Ectodermal cell (in vitro differentiated cells): Measurements from ENCODE around the gene APMAP.

Experiments
- H3K27ac ChIP-seq: 2 replicates; pipeline ENCODE4 v1.7.0; 2013; ENCODE audit warnings: mild to moderate bottlenecking, low read depth, low read length; ENCODE audit not compliant: insufficient read depth, poor library complexity, severe bottlenecking
- H3K27me3 ChIP-seq: 2 replicates; pipeline ENCODE4 v1.7.0; 2013; ENCODE audit warnings: mild to moderate bottlenecking, low read length; ENCODE audit not compliant: insufficient read depth, control insufficient read depth, poor library complexity, severe bottlenecking
- H3K36me3 ChIP-seq: one replicate; pipeline ENCODE4 v1.7.0; 2013; ENCODE audit warnings: low read length; ENCODE audit not compliant: control insufficient read depth, insufficient read depth
- H3K4me1 ChIP-seq: one replicate; pipeline ENCODE4 v1.7.0; 2013; ENCODE audit warnings: low read length; ENCODE audit not compliant: control insufficient read depth, insufficient read depth
- H3K4me3 ChIP-seq: 2 replicates; pipeline ENCODE4 v1.7.0; 2013; ENCODE audit warnings: low read depth, low read length, control low read depth; ENCODE audit not compliant: insufficient read depth
- H3K9me3 ChIP-seq: 2 replicates; pipeline ENCODE4 v1.7.0; 2013; ENCODE audit warnings: mild to moderate bottlenecking, low read length, moderate library complexity; ENCODE audit not compliant: control insufficient read depth
- WGBS, 2 experiments: methylation state at CpG; one replicate each; pipeline ENCODE4 v1.1.7; 2013; ENCODE audit warnings: missing lambda C conversion rate in 2 of 2; 5-methylcytosine and 5-hydroxymethylcytosine counted together

The APMAP gene

GRCh38 chr20:25016471-25016870, 23.9 kb upstream of the APMAP start:
- 91 to 93% methylated on average over 11 of the region's 11 CpGs for WGBS, 2 experiments
- no peaks in the 10 kb centered on the region for H3K27me3 ChIP-seq

DNA sequence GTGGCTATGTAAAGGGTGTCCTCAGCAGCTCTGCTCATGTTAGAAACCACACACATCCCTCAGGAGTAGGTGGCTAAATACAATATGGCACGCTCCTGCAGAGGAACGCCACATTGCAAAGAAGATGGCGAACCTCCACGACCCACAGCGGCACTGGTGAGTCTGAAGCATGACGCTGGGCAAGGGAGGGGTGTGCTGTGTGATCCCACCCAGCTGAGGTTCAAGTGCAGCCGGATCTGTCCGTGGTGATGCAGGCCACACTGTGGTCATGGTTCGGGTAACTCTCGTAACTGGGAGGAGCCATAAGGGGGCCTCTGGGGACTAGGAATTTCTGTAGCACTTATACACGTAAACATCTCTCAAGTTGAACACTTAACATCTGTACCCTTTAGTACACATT, 23.4 kb upstream of the APMAP start:
- WGBS, 2 experiments: 94 to 97% methylated on average over 11 of the region's 11 CpGs
- H3K9me3 ChIP-seq: no peaks in the 10 kb centered on the region
- H3K36me3 ChIP-seq: no peaks in the 10 kb centered on the region
- H3K4me1 ChIP-seq: no peaks in the 10 kb centered on the region
- no peak overlapping the region for H3K27ac ChIP-seq
- H3K4me3 ChIP-seq: no peak overlapping the region
- H3K27me3 ChIP-seq: no peaks in the 10 kb centered on the region

More at GRCh38 chr20:25016471-25016870, 23.9 kb upstream of the APMAP start:
- H3K4me1 ChIP-seq: no peaks in the 10 kb centered on the region
- no peaks in the 10 kb centered on the region for H3K36me3 ChIP-seq
- no peak overlapping the region for H3K27ac ChIP-seq
- H3K9me3 ChIP-seq: no peaks in the 10 kb centered on the region
- no peak overlapping the region for H3K4me3 ChIP-seq

DNA sequence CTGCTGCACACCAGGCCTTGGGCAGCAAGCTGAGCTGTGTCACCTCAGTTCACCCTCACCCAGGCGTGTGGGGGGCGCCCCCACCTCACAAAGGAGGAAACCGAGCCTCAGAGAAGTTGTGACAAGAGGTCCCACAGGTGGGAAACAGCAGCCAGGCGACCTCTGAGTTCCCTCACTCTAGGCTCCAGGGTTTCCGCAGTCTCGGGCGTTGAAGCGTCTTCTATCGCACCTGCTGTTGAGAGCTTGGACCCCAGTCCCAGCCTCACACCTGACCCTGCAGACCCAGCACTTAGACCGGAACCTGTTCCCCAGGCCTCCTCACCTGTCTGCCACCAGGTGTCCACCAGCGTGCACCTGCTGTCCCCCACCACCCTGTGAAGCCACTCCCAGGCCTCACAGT, 22.3 kb upstream of the APMAP start:
- H3K4me1 ChIP-seq: no peaks in the 10 kb centered on the region
- H3K4me3 ChIP-seq: no peak overlapping the region
- WGBS, 2 experiments: 88 to 90% methylated on average over 11 of the region's 11 CpGs
- H3K27me3 ChIP-seq: no peaks in the 10 kb centered on the region
- no peaks in the 10 kb centered on the region for H3K36me3 ChIP-seq
- H3K9me3 ChIP-seq: no peaks in the 10 kb centered on the region
- H3K27ac ChIP-seq: no peak overlapping the region

DNA sequence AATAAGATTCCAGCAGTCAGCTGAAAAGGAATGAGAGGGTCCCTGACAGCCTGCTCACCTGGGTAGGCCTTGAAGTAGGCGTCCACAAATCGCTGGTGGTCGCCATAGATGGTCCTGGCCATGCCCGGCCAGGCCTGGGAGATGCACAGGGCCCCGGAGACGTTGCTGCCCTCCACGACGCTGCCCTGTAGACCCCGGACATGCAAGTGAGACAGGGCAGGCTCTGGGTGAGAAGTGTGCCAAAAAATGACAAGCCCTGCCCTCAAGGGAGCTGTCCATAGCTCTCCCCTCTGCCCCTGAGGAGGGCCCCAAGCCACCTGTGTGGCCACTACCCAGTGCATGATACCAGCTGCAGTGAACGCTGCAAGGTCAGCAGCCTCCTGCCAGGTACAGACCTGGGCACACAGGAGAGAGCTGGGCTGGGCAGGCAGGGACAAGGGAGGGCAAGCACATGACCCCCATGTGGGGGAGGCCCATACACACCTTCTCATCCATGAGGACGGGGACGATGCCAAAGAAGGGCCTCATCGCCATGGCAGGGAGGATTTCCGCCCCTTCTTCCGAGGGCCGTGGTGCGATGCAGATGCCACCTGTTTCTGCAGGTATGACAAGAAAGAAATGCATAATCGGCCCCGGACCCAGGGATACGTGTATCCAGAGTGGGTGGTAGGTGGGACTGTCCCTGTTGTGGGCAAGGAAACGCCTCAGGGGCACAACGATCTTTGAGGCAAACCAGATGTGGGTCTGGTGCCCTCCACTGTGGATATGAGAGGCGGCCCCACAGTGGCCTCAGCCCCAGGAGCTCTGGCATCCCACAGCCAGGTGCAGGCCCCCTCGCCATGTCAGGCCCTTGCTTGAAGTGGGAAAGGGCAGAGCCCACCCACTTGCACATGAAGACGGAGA, 21.2 kb upstream of the APMAP start:
- no peak overlapping the region for H3K27ac ChIP-seq
- no peaks in the 10 kb centered on the region for H3K9me3 ChIP-seq
- H3K4me3 ChIP-seq: no peak overlapping the region
- H3K4me1 ChIP-seq: no peaks in the 10 kb centered on the region
- 91 to 92% methylated on average over 25 of the region's 25 CpGs for WGBS, 2 experiments
- no peaks in the 10 kb centered on the region for H3K36me3 ChIP-seq
- no peaks in the 10 kb centered on the region for H3K27me3 ChIP-seq

DNA sequence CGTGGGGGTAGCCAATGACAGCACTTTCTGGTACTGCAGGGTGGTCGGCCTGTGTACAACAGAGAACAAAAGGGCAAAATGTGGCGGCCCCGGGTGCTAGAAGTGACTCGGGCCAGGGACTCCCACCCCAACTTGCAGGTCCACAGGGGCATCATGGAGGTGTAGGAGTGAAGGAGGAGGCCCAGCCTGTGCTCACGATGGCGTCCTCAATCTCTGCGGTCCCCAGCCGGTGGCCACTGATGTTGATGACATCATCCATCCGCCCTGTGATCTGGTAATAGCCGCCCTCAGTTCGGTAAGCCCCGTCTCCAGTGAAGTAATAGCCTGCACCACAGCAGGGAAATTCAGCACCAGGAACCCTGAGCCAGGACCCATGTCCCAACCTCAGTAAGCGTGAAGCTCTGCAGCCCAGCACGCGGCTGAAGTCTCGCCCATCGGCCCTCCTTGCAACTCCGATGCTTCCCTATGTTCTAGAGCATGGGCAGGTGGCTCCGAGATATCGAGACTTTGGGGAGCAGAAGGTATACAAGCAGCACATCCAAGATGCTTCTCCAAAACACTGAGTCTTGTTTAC, 20.2 kb upstream of the APMAP start:
- no peaks in the 10 kb centered on the region for H3K4me1 ChIP-seq
- no peak overlapping the region for H3K4me3 ChIP-seq
- H3K9me3 ChIP-seq: no peaks in the 10 kb centered on the region
- WGBS, 2 experiments: 94 to 95% methylated on average over 21 of the region's 21 CpGs
- no peak overlapping the region for H3K27ac ChIP-seq
- H3K36me3 ChIP-seq: no peaks in the 10 kb centered on the region
- no peaks in the 10 kb centered on the region for H3K27me3 ChIP-seq

DNA sequence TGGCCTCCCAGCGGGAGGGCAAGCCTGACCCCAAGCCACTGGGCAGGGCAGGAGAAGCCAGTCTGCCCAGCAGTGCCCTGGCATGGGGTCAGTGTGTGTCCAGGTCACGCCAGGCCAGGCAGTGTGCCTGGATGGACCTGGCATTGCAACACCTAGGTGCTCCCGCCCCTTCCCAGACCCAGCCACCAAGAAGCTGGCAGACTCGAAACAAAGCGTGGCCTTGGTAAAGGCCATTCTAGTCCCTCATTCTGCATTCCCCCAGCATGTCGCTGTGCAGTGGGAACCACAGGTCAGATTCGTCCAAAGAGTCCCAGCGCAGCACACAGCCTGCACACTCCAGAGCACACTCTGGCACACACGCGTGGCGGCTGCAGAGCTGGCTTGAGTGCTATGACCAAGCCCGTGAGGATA, 19.3 kb upstream of the APMAP start:
- H3K9me3 ChIP-seq: no peaks in the 10 kb centered on the region
- no peak overlapping the region for H3K4me3 ChIP-seq
- H3K27ac ChIP-seq: no peak overlapping the region
- WGBS, 2 experiments: 95 to 96% methylated on average over 12 of the region's 12 CpGs
- no peaks in the 10 kb centered on the region for H3K27me3 ChIP-seq
- H3K4me1 ChIP-seq: no peaks in the 10 kb centered on the region
- H3K36me3 ChIP-seq: no peaks in the 10 kb centered on the region

DNA sequence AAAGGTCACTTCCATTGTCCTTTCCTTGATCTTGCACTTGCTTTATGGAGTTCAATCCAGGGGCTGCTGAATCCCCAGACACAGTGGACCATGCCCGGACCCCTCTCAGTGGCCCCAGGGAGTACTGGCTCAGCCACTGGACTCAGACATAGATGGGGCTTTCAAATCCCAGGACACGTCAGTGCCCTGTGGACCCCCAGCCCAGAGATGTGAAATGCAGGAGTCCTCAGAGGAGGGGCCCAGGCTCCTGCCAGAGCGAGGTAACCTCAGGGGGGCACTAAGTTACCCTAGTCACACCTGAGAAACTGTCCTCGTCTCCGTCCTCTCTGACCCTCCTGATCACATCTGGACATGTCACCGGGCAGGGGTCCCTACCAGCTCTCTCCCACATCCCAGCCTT, 18.7 kb upstream of the APMAP start:
- no peak overlapping the region for H3K27ac ChIP-seq
- H3K36me3 ChIP-seq: no peaks in the 10 kb centered on the region
- H3K9me3 ChIP-seq: no peaks in the 10 kb centered on the region
- no peaks in the 10 kb centered on the region for H3K4me1 ChIP-seq
- H3K4me3 ChIP-seq: no peak overlapping the region
- no peaks in the 10 kb centered on the region for H3K27me3 ChIP-seq
- WGBS, 2 experiments: 91 to 93% methylated on average over 6 of the region's 6 CpGs

DNA sequence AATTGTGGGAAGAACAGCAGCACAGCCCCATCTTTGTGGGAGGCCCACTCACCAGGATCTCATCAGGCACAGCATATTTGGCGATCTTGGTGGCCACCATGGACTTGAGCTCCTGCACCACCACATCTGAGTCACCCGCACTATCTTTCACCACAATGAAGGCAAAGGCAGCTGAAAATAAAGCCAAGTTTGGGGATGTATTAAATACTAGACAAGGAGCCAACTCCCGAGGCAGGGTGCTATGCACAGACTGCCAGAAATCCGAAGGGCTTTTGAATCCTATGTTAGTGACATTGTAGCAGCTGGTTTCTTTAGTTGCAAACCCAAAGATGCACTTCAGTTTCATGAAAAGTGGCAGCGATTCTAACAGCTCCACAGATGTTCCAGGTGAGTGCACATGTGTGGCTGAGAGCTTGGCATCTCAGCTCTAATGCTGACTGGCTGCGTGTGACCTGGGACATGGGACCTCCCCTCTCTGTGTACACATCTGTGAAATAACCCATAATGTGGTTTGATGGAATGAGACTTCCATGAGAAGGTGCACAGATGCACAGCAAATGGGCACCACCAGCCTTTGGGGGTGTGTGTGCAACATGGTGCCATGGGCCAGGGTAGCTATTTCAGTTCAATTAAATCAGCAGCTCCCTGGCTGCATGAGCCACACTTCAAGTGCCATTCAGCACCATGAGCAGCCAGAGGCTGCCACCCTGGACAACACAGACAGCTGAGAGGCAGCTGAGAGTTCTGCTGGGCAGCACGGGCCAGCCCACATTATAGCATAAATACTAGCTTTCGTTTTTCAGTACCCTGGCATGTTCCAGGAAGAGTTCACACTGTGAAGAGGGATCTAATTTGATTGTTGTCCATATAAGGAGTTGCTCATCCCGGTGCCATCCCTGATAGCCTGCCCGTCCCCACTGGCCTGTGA, 16.9 kb upstream of the APMAP start:
- no peaks in the 10 kb centered on the region for H3K27me3 ChIP-seq
- 83 to 85% methylated on average over 10 of the region's 10 CpGs for WGBS, 2 experiments
- no peaks in the 10 kb centered on the region for H3K36me3 ChIP-seq
- no peak overlapping the region for H3K4me3 ChIP-seq
- H3K9me3 ChIP-seq: no peaks in the 10 kb centered on the region
- H3K4me1 ChIP-seq: no peaks in the 10 kb centered on the region
- no peak overlapping the region for H3K27ac ChIP-seq

- H3K4me3 ChIP-seq: no peak overlapping the region
- no peaks in the 10 kb centered on the region for H3K9me3 ChIP-seq
- no peak overlapping the region for H3K27ac ChIP-seq
- no peaks in the 10 kb centered on the region for H3K4me1 ChIP-seq
- 90% methylated on average over 11 of the region's 11 CpGs for WGBS, 2 experiments
- H3K27me3 ChIP-seq: no peaks in the 10 kb centered on the region
- no peaks in the 10 kb centered on the region for H3K36me3 ChIP-seq
Observed at GRCh38 chr20:25008388-25009217, 16.1 kb upstream of the APMAP start.
